HL-60/S4 (cell line): Measurements from ENCODE around the gene PAMR1.

Experiments
- in situ Hi-C: fragments of 300-500 bp; cut with MboI; formaldehyde crosslinking; loops from 2 replicates; pipeline ENCODE4 v1.14.3; 2022; ENCODE audit warnings: low sequenced_read_pairs

Gene PAMR1

DNA sequence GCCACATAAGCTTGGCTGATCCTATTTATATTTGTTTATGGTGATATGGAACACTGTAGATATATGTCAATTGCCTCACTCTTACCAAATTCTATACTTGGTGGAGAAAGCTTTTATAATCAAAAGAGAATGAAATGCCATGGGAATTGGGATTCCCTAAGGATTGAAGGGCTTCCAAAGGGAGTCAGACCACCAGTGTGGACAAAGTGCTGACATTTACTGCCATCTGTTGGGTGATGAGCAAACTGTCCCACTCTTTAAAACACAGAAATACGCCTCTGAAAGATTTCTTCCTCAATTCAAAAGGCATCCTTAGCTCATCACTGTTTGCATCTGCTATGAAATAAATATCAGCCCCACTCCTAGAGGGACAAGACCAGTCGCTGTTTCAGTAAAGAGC lies 113.1 kb downstream of the PAMR1 start:
- in situ Hi-C loops: no loop called here

DNA sequence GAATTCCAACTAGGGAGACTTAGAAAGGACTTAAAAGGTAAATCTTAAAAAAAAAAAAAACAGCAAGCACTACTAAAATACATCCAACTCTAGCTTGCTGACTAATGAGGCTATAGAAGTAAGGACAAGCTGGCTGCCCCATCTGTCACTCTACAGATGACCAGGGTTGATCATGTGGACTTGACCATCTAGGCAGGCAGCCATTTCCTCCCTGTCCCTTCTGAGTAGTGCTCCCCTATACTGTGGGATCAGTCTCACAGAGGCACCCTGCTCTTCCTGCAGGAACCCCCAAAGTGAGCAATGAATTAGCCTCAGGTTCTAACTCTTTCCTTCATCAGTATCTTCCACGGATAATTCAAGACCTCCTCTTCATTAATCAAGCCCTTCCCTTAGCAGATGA lies 118.4 kb downstream of the PAMR1 start:
- in situ Hi-C loops: loop anchor here (10.0 kb wide), 1 partner anchor 822 kb away; no protein-coding TSS in a partner anchor

DNA sequence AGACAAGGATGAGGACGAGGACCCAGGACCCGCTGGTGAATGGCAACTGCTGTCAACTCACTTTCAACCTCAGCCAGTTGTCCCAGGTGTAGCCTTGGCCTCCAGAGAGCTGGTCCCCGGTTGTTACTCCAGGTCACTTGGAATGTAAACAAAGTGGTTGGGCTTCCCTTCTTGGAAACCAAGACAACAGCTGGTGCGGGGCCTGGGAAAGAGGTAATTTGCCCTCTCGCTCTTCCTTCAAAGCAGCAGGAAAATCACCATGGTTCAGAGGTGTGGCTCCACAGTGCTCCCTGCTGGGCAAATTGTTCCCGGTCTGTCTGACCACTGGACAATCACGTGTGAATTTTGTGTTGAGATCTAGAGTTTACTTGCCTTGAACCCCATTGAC lies 121.0 kb downstream of the PAMR1 start:
- in situ Hi-C loops: loop anchor here (10.0 kb wide), 1 partner anchor 820 kb away; no protein-coding TSS in a partner anchor

DNA sequence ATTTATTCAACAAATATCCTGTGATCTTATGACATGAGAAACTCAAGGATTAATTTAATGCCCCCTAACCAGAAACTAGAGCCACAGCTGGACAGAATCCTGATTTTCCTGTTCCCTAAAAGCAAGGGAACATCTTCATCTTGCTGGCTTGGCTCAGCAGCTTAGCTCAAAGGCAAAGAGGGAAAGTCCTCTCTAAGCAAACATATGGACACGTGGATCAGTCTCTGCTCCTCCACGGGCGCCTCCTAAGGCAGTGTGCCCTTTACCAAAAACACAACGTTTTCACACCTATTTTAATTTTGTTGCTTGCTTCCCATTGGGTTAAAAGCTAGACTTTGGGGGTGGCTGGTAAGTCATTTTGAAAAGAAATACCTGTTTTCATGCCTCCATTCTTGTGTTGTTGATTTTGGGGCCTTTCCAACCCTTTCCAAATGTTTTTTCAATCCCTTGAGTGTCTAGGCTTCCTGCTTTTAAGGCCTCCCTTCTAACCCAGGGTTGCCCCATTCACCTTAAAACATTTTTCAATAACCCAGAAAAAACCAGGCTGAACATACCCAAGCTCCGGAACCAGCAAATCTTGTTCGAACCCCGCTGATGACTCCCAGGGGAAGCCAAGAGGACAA lies 121.5 kb downstream of the PAMR1 start:
- in situ Hi-C loops: loop anchor here (10.0 kb wide), 1 partner anchor 819 kb away; no protein-coding TSS in a partner anchor

DNA sequence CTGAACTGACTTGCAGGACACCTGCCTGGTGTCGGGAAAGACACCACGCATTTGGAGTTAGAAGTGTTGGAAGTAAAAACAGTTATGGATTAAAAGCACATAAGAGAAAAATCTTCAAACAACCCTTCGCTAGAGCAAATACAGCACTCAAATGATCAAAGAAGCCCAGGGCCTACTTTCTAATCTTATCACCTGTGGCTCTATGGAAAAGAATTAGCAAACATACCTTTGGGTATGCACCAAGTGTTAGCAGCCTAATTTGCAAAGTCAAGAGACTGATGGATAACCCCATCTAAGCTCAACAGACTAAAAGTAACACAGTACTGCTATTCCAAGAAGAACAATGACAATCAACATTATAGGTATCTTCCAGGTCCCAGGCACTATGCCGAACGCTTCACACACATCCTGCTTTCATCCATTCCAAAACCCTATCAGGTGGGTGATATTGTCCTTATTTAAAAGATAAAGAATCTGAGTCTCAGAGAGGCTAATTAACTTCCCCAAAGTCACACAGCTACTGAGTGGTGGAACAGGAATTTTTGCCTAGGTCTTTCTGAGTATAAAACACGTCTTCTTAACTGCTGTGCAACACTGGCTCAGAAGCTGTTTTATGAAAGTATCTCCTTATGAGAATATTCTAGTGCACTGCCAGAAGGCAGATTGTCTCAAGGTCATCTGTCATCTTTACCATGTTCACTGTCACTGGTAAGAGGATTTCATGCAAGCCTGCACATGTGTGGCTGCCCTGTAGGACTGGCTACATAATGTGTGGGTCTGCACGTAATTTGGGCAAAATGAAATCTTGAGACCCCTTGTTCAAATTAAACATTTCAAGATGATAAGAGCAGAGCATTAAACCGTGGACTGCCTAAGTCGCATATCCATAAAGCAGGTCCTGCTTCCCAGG lies 122.4 kb downstream of the PAMR1 start:
- in situ Hi-C loops: loop anchor here (10.0 kb wide), 1 partner anchor 818 kb away; no protein-coding TSS in a partner anchor

DNA sequence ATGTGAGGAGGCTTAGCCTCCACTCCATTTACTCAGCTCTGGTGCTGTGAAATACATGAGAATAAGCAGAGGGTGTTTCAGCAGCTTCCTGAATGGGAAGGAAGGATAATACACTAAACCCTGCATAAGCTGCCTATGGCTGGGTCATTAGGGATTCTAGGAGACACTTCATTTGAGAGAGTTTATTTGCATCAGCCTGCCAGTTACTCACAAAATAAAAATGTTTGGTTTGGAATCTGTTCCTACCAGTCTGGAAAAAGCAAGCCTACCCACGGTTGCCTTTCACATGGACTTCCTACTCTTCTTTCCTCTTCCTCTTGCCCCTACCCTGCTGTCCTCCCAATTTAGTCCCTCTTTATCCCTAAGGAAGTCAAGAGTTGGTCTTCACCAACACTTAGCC lies 126.5 kb downstream of the PAMR1 start:
- in situ Hi-C loops: no loop called here

DNA sequence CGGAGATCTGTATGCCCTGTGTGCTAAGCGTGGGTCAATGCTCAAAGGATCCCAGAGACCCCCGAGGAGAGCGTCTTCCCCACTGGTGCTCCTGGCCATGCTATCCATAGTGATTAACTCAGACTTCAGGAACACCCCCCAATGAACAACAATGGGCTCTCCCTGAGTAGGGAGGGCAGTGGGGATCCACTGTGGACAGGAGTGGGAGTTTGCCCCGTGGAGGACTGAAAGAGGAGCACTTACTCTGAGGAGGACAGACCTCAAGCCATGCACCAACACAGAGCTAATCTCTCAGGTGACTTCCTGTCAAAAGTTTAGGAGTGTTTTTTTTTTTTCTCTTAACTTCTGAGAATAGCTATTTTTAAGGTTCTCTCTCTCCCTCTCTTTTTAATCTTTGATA lies 130.5 kb downstream of the PAMR1 start:
- in situ Hi-C loops: no loop called here

DNA sequence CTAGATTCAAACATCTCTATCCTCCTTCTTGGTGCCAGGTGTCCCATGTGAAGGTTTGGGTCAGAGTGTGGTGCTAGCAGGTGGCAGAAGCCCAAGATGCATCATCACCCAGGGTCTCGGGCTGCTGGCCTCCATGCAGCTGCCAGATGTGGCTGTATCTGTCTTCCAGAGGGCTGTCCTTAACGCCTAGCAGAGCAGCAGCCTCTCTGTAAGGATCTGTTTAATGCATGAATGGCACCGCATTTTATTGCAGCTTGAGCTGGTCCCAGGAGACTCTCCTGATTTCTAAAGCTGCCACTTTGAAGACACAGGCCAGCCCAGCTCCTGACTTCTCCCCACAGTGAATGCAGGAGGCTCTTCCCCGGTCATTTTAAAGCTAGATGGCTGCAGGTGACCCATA lies 132.3 kb downstream of the PAMR1 start:
- in situ Hi-C loops: no loop called here

DNA sequence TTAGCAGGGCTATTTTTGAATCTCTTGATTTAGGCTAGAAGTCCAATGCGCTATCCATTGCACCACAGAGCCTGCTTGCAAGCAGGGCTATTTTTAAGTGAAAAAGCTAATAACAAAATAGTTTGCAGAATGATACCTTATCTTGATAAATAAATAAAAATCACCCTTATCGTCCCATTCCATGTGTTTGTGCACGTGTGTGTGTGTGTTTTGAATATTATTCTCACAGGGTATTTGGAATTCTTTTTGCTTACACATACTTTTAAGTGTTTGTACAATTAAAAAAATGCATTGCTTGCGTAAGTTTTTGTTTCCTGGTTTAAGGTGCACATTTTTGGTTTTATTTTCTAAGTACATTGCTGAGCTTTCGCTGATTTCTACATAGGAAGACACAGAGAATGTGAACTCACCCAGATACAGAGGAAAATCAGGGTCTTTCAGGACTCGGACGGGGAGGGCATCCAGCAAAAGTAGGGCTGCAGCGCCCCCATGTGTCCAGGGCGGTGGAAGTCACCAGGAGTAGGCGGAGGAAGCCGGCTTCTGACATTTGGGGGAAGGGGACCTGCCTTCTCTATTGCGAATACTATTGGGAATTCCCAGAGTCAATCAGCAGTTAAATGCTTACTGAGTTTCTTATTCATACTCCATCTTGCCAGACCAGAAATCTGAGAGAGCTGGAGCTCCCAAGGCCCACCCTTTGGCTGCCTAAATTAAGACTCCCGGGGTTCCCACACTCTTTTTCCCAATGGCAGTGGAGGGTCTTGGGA lies 133.3 kb downstream of the PAMR1 start:
- in situ Hi-C loops: no loop called here

DNA sequence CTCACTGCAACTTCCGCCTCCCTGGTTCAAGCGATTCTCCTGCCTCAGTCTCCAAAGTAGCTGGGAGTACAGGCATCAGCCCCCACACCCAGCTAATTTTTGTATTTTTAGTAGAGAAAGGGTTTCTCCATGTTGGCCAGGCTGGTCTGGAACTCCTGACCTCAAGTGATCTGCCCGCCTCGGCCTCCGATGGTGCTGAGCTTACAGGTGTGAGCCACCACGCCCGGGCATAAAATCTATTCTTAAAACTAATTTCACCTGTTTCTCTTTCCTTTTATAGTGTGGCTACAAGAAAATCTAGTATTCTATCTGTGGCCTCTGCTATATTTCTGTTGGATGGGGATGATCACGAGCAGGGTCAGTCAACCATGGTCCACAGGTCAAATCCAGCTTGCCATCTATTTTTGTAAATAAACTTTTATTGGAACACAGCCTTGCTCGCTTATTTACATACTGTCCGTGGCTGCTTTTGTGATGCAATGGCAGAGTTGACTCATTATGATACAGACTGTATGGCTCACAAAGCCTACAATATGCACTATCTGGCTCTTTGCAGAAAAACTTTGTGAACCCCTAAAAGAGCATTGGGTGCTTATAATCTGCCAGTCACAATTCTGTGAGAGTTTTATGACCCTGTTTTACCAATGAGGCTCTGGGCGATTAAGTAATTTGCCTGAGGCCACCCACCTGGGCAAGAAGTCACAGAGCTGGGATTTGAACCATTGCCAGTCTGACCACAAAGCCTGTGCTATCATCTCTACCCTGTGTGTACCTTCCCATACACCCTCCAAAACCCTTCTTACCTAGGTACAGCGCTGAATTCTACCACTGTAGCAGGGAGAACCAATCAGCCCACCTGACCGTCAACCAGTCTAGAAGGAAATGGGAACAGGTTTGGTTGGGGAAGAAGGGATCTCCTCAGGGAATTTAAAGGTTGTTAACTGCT lies 134.4 kb downstream of the PAMR1 start:
- in situ Hi-C loops: no loop called here

DNA sequence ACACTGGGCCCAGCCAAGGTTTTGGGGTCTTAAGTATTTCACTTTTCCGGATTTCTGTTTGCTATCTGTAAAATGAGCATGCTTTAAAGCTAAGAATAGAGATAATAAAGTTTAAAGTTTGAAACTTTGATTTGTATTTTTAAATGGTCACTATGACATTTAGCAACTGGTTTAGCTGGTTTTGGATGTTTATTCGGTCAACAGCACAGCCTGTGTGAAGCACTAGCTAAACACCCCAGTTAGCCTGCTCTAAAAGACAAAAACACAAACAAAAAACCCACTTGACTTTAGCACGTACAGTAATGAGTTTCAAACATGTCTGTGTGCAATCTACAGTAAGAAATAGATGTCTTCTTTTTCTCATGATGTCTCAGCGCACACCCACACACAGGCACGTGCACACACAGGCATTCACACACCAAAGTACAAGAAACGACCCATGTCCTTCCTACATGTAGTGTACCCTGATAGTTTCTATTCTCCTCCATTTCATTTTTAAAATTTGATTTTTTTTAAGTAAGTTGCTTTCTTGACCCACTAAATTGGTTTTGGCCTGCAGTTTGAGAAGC lies 135.4 kb downstream of the PAMR1 start:
- in situ Hi-C loops: loop anchor here (10.0 kb wide), 1 partner anchor 455 kb away; no protein-coding TSS in a partner anchor

DNA sequence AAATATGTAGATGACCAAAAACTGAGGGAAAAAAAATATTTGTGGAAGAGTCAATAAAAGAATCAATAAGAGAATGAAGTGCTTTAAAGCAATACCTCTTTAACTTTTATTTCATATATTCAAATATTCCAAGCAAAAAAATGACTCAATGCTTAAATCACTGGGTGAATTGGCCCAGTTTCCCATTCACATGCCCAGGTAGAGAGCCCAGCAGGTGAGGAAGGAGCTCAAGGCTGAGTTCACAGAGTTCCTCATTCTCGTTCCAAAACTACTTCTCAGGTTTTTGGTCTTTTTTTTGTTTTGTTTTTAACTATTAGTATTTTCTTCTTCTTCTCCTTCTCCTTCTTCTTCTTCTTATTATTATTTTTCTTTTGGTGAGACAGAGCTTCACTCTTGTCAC lies 136.3 kb downstream of the PAMR1 start:
- in situ Hi-C loops: loop anchor here (10.0 kb wide), 1 partner anchor 454 kb away; no protein-coding TSS in a partner anchor

DNA sequence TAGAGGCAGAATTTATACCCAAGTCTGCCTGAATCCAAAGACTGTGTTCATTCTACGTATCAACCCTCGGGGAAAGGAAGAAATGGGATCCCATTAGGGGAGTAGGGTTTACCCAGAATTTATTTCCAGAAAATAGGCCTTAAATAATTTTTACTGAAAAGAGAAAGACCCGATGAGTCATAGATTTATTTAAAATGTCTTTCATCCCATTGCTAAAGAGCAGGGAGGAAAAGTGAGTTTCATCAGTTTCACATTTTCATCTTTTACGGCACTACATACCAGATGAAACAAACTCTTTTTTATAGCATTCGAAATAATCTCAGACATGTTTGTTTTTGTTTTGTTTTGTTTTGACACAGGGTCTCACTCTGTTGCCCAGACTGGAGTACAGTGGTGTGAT lies 137.4 kb downstream of the PAMR1 start:
- in situ Hi-C loops: loop anchor here (10.0 kb wide), 1 partner anchor 453 kb away; no protein-coding TSS in a partner anchor

DNA sequence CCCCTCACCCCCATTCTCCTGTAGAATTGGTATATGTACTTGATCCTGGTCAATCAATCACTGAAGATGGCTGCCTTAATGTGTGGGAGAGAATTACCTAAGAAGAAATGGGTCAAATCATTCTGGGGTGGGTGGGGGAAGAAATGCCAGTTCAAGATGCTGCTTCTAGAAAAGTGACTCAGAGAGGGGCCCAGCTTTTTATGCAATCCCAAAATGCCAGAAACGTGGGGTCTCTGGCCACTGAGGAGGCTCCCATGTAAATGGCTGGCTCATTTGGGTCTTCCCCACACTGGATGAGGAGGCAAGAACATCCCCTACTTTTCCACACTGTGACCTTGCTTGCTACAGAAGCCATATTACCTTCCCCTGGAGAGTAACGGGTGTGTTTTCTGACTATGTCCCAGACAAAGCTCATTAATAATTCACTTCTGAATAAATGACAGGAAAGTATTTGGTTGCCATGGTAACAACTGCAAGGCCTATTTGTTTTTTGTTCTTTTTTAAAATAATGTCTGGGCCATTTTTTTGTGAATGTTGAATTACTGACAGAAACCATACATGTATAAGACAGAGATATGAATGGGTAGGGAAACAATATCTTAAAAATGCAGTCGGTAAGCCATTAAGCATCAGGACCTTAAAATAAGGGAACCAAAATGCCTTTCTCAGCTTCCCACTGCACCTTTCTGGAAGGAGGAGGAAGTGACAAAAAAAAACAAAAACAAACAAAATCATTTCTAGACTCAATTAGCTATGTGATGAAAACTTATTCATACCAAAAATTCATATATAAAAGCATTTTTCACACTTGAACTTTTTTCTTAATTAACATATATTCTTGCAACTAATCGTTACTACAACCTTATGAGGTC lies 138.1 kb downstream of the PAMR1 start:
- in situ Hi-C loops: loop anchor here (10.0 kb wide), 1 partner anchor 453 kb away; no protein-coding TSS in a partner anchor

DNA sequence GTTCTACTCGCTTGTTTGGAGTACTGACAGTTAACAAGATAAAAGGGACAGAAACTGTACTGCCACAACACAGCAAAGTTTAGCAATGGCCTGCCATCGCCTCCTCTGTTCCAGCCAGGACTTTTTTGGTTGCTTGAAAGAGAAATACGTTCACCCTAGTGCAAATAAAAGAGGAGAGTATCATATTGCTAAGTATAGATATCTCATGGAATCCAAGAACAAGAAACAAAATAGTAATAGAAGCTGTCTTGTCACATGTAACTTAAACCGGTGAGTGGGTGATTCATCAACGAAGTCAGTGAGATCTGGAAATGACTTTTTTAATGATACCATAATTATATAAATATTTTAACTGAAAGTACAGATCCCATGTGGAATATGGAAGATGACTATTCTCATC lies 141.5 kb downstream of the PAMR1 start:
- in situ Hi-C loops: loop anchor here (10.0 kb wide), 1 partner anchor 449 kb away; no protein-coding TSS in a partner anchor
